Right renal pelvis (tissue), 4 donors: ENCODE results near the gene PPIP5K1. TPM values are rescaled to one million over a fixed set of nuclear protein-coding genes. Genes with fewer than 3 reads are reported as not detected.
"Not testable (repeated sequence)": the region's sequence is repeated elsewhere in the genome, so short reads cannot be mapped to it uniquely, and the experiment has no call there.

Experiments used
- DNase-seq, 4 donors: peaks; one replicate each; pipeline ENCODE4 v3.0.0-alpha.2; 2013; ENCODE audit warnings: low read depth in 4 of 4, low spot score in 3 of 4, missing footprints in 1 of 4
- polyA plus RNA-seq, 4 donors: library from polyadenylated mRNA; unstranded; fragments of 120-200 nt; gene quantifications; one replicate each; pipeline ENCODE4 v1.2.1, GENCODE V29; 2013; ENCODE audit not compliant: insufficient read length in 4 of 4

PPIP5K1 gene
- polyA plus RNA-seq, 4 donors, result 19.3 to 24.8 (median 22.8) TPM

DNA sequence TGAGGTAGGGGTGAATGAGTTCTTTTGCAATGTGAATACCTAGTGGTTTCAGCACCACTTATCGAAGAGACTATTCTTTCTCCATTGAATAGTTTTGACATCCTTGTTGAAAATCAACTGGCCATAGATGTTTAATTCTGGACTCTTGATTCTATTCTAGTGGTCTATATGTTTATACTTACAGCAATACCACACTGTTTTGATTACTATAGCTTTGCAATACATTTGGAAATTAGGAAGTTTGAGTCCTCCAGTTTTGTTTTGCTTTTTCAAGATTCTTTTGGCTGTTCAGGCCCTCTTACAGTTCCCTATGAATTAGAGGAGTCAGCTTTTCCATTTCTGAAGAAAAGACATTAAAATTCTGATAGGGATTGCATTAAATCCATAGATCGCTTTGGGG is 42.5 kb downstream of the PPIP5K1 start:
- no peak for DNase-seq

GRCh38 chr15:43545426-43545825 is 44.6 kb downstream of the PPIP5K1 start:
- DNase-seq, result no peak

DNA sequence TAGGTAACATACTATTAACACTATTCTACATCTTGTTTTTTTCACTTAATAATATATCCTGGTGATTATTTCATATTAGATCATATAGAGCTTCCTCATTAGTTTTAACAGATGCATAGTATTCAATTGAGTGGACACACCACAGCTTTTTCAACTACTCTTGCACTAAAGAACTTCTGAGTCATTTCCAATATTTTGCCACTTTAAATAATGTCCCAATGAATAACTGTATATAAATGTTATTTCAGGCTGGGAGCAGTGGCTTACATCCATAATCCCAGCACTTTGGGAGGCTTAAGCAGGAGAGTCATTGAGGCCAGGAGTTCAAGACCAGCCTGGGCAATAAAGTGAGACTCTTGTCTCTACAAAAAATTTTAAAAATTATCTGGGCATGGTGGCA is 45.7 kb downstream of the PPIP5K1 start:
- no peak for DNase-seq

GRCh38 chr15:43541785-43542184 is 48.2 kb downstream of the PPIP5K1 start:
- no peak for DNase-seq

GRCh38 chr15:43538091-43538490 is 51.9 kb downstream of the PPIP5K1 start:
- no peak for DNase-seq

DNA sequence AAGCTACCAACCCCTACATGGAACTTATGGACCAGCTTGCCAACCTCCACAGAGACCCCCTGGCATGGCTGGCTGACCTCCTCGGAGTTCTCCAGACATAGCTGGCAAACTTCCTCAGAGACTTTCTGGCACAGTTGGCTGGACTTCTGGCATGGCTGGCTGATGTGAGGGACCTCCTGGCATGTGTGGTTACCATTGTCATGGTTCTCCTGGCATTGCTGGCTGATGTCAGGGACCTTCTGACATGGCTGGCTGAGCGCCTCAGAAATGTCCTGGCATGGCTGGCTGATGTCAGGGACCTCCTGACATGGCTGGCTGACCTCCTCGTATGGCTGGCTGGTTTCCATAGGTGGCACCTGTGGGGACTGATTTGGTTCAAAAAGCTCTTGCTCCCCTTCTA is 55.1 kb downstream of the PPIP5K1 start:
- DNase-seq, result no peak

DNA sequence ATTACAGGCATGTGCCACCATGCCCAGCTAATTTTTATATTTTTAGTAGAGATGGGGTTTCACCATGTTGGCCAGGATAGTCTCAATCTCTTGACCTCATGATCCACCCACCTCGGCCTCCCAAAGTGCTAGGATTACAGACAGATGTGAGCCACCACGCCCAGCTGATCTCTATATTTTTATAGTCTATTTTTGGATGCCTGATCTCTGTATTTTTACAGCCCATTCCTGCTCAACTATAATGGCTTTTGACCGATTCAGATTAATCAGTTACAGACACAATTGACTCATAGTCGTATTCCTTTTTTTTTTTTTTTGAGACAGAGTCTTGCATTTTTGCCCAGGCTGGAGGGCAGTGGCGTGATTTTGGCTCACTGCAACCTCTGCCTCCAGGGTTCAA is 57.2 kb downstream of the PPIP5K1 start:
- DNase-seq, result not testable (repeated sequence)

DNA sequence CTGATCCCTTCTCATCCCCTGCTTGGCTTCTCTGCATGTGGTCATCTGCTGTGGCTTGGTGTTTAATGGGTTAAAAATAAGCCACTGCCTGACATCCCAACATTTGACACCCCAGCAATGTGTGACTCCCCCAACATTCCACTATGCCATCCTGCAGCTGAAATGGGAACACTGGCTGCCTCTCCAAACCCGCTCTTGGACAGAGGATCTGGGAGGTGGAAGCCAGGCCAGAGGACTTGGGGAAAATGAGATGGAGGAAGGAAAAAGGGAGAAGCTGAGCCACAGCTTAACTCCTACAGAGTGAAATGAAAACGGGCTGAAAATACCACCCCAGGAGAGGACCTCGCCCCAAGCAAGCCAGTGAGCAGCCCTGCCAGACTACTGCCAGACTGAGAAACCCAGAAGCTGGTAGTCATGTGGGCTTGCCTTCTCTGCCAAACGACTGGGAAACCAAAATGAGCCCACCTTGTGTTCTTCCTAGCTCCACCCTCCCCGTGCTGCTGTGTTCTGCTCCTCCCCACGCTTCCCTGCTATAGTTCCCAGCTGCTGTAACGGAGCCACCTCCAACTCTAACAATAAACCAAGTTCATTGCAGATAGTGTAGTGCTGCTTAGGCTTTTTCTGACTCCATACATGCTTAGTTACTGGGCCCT is 58.9 kb downstream of the PPIP5K1 start:
- DNase-seq, result no peak

DNA sequence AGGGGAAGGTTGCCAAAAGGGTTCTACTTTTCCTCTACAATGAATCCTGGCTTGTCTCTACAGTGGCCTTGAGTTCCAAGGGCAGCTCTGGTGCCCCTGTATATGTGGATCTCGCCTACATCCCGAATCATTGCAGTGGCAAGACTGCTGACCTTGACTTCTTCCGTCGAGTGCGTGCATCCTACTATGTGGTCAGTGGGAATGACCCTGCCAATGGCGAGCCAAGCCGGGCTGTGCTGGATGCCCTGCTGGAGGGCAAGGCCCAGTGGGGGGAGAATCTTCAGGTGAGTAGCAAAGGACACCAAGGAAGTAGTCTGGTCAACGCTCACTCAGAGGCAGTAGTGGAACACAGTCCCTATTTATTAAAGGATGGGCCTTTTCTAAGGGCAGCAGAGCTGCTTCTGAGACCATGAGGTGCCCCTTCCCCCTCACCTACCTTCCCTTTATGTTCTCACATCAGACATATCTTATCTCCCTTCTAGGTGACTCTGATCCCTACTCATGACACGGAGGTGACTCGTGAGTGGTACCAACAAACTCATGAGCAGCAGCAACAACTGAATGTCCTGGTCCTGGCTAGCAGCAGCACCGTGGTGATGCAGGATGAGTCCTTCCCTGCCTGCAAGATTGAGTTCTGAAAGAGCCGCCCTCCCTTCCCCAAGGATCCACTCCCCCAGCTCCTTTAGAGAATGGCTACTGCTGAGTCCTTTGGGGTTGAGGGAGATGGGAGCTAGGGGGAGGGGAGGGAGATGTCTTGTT is 60.2 kb downstream of the PPIP5K1 start:
- DNase-seq, result no peak

- no peak for DNase-seq
Observed at GRCh38 chr15:43529141-43529540, 60.9 kb downstream of the PPIP5K1 start.

GRCh38 chr15:43528542-43529007 is 61.4 kb downstream of the PPIP5K1 start:
- no peak for DNase-seq

GRCh38 chr15:43527802-43528541 is 62.0 kb downstream of the PPIP5K1 start:
- DNase-seq, result no peak

DNA sequence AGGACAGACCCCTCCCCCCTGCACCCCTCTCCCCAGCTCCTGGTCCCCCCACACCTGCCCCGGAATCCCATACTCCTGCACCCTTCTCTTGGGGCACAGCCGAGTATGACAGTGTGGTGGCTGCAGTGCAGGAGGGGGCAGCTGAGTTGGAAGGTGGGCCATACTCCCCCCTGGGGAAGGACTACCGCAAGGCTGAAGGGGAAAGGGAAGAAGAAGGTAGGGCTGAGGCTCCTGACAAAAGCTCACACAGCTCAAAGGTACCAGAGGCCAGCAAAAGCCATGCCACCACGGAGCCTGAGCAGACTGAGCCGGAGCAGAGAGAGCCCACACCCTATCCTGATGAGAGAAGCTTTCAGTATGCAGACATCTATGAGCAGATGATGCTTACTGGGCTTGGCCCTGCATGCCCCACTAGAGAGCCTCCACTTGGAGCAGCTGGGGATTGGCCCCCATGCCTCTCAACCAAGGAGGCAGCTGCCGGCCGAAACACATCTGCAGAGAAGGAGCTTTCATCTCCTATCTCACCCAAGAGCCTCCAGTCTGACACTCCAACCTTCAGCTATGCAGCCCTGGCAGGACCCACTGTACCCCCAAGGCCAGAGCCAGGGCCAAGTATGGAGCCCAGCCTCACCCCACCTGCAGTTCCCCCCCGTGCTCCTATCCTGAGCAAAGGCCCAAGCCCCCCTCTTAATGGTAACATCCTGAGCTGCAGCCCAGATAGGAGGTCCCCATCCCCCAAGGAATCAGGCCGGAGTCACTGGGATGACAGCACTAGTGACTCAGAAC is 62.8 kb downstream of the PPIP5K1 start:
- no peak for DNase-seq

DNA sequence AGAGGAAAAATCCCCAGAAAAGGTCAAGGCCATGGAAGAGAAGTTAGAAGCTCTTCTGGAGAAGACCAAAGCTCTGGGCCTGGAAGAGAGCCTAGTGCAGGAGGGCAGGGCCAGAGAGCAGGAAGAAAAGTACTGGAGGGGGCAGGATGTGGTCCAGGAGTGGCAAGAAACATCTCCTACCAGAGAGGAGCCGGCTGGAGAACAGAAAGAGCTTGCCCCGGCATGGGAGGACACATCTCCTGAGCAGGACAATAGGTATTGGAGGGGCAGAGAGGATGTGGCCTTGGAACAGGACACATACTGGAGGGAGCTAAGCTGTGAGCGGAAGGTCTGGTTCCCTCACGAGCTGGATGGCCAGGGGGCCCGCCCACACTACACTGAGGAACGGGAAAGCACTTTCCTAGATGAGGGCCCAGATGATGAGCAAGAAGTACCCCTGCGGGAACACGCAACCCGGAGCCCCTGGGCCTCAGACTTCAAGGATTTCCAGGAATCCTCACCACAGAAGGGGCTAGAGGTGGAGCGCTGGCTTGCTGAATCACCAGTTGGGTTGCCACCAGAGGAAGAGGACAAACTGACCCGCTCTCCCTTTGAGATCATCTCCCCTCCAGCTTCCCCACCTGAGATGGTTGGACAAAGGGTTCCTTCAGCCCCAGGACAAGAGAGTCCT is 63.6 kb downstream of the PPIP5K1 start:
- no peak for DNase-seq

- no peak for DNase-seq
Observed at GRCh38 chr15:43525131-43525530, 64.9 kb downstream of the PPIP5K1 start.

GRCh38 chr15:43524254-43524845 is 65.7 kb downstream of the PPIP5K1 start:
- no peak for DNase-seq

GRCh38 chr15:43523646-43524045 is 66.4 kb downstream of the PPIP5K1 start:
- no peak for DNase-seq

- DNase-seq, result no peak
Observed at GRCh38 chr15:43522247-43522646, 67.8 kb downstream of the PPIP5K1 start.

GRCh38 chr15:43521419-43521818 is 68.6 kb downstream of the PPIP5K1 start:
- DNase-seq, result no peak

- DNase-seq, result no peak
Observed at GRCh38 chr15:43520138-43520537, 69.9 kb downstream of the PPIP5K1 start.
